ENCODE results near the gene DYNLT2. TPM values are rescaled to one million over a fixed set of nuclear protein-coding genes. Genes with fewer than 3 reads are reported as not detected.

The DYNLT2 gene
- total RNA-seq, 1 experiment from 2014 or later: 1.3 TPM

DNA sequence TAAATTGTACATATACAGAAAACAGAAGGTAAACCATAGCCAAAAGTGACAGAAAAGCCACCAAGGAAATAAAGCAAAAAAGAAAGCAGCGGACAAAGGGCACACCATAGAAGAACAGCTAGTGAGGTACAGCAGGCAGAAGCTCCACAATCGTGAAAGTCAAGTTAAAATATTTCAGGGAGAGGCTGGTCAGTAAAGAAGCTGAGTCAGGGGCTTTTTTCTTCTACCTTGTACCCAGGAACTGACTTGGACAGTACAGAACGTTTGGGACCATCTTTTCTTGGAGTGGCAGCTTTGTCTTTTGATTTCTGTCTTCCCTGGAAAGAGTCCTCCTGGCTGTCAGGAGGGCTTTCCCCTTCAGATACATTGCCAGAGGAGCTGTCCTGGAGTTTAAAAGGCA, 41.4 kb downstream of the DYNLT2 start:
- Mint-ChIP-seq H3K27ac (ENCODE audit: low read depth, unreplicated experiment) (peak overlapping the region; percentile 16), H3K27me3 (ENCODE audit: insufficient read depth, unreplicated experiment) (no peaks in the 10 kb centered on the region), H3K9me3 (ENCODE audit: unreplicated experiment) (no peaks in the 10 kb centered on the region), H3K4me1 (ENCODE audit: insufficient read depth, unreplicated experiment) (peaks cover 7% of the 10 kb centered on the region), H3K36me3 (ENCODE audit: insufficient read depth, unreplicated experiment) (peaks cover 39% of the 10 kb centered on the region), H3K4me3 (ENCODE audit: unreplicated experiment) (no peak overlapping the region)
- intact Hi-C loops (cut with micrococcal nuclease): no loop called here
- TF ChIP-seq, protein P1, sequence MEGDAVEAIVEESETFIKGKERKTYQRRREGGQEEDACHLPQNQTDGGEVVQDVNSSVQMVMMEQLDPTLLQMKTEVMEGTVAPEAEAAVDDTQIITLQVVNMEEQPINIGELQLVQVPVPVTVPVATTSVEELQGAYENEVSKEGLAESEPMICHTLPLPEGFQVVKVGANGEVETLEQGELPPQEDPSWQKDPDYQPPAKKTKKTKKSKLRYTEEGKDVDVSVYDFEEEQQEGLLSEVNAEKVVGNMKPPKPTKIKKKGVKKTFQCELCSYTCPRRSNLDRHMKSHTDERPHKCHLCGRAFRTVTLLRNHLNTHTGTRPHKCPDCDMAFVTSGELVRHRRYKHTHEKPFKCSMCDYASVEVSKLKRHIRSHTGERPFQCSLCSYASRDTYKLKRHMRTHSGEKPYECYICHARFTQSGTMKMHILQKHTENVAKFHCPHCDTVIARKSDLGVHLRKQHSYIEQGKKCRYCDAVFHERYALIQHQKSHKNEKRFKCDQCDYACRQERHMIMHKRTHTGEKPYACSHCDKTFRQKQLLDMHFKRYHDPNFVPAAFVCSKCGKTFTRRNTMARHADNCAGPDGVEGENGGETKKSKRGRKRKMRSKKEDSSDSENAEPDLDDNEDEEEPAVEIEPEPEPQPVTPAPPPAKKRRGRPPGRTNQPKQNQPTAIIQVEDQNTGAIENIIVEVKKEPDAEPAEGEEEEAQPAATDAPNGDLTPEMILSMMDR (IDR thresholded peaks at IDR 0.05; ENCODE audit: unreplicated experiment): no peak
- CTCF ChIA-PET: interaction anchor here (0.6 to 2.3 kb wide), 5 partner anchors 8 to 818 kb away, joined by 3 to 7 read pairs (median 3); partner anchors contain the start of genes C6orf120 and WDR27
- DNase-seq (ENCODE audit: unreplicated experiment): no peak
- POLR2A ChIA-PET: interaction anchor here (0.6 to 5.7 kb wide), 5 partner anchors 8 to 446 kb away, joined by 3 to 30 read pairs (median 20); partner anchors contain the start of genes C6orf120 and WDR27
- BruUV-seq (replicated peaks): no TSS peak

DNA sequence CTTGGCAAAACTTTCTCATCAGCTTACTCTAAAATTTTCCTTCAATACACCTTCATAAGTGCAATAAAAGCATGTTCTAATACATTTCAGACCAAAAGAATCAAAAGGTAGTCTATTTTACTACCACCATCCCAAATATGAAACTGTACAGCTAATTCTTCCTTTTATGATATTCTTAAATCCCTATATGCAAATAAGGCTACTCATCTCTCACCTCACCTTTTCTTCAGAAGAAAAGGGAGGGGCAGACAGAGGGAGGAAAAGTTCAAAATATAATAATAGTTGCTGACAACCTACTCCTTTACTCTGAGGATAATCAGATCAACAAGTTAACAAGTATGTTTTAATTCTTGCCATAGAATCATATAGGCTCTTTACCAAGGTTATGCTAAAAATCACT, 42.1 kb downstream of the DYNLT2 start:
- CTCF ChIA-PET: interaction anchor here (0.6 to 2.3 kb wide), 4 partner anchors 8 to 853 kb away, joined by 3 to 7 read pairs (median 5); partner anchors contain the start of genes C6orf120 and WDR27

DNA sequence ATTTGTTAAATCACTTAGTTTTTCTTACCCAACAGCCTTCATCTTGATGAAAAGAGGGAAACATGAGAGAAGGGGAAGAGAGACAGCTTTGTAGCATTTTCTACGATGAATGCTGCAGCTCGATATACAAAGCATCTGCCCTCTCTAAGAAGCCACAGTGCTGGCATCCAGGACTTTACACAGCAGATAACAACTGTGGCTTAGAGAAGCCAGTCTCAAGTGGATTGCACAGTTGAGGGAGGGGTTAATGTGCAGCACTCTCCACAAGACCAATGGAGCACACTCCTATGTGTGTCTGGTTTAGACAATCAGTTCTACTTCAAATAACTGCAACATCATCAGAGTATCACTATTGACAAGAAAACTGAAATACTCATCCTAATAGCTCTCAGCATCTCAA, 43.6 kb downstream of the DYNLT2 start:
- Mint-ChIP-seq H3K36me3 (ENCODE audit: insufficient read depth, unreplicated experiment) (peaks cover 27% of the 10 kb centered on the region), H3K27me3 (ENCODE audit: insufficient read depth, unreplicated experiment) (no peaks in the 10 kb centered on the region), H3K4me3 (ENCODE audit: unreplicated experiment) (no peak overlapping the region), H3K9me3 (ENCODE audit: unreplicated experiment) (no peaks in the 10 kb centered on the region), H3K4me1 (ENCODE audit: insufficient read depth, unreplicated experiment) (peaks cover 15% of the 10 kb centered on the region), H3K27ac (ENCODE audit: low read depth, unreplicated experiment) (no peak overlapping the region)
- POLR2A ChIA-PET: interaction anchor here (4.0 to 5.7 kb wide), 2 partner anchors 11 to 15 kb away, joined by 25 to 30 read pairs; no protein-coding TSS in a partner anchor
- intact Hi-C loops (cut with micrococcal nuclease): no loop called here
- BruUV-seq (replicated peaks): no TSS peak
- DNase-seq (ENCODE audit: unreplicated experiment): no peak
- CTCF ChIA-PET: interaction anchor here (2.3 kb wide), 1 partner anchor 11 kb away, joined by 6 read pairs; no protein-coding TSS in a partner anchor
- TF ChIP-seq, protein P1 (IDR thresholded peaks at IDR 0.05; ENCODE audit: unreplicated experiment): no peak

More for the DNA sequence above, 42.1 kb downstream of the DYNLT2 start:
- H3K9me3 Mint-ChIP-seq (ENCODE audit: unreplicated experiment): no peaks in the 10 kb centered on the region
- no TSS peak for BruUV-seq (replicated peaks)
- H3K4me1 Mint-ChIP-seq (ENCODE audit: insufficient read depth, unreplicated experiment): peaks cover 10% of the 10 kb centered on the region
- TF ChIP-seq, protein P1 (IDR thresholded peaks at IDR 0.05; ENCODE audit: unreplicated experiment): no peak
- DNase-seq (ENCODE audit: unreplicated experiment): no peak
- H3K27me3 Mint-ChIP-seq (ENCODE audit: insufficient read depth, unreplicated experiment): no peaks in the 10 kb centered on the region
- no peak overlapping the region for H3K4me3 Mint-ChIP-seq (ENCODE audit: unreplicated experiment)
- POLR2A ChIA-PET: interaction anchor here (0.9 to 5.7 kb wide), 5 partner anchors 8 to 43 kb away, joined by 3 to 30 read pairs (median 20); partner anchors contain the start of genes C6orf120, DYNLT2, ERMARD and WDR27
- peaks cover 32% of the 10 kb centered on the region for H3K36me3 Mint-ChIP-seq (ENCODE audit: insufficient read depth, unreplicated experiment)
- intact Hi-C loops (cut with micrococcal nuclease): no loop called here
- H3K27ac Mint-ChIP-seq (ENCODE audit: low read depth, unreplicated experiment): peak overlapping the region; percentile 16

DNA sequence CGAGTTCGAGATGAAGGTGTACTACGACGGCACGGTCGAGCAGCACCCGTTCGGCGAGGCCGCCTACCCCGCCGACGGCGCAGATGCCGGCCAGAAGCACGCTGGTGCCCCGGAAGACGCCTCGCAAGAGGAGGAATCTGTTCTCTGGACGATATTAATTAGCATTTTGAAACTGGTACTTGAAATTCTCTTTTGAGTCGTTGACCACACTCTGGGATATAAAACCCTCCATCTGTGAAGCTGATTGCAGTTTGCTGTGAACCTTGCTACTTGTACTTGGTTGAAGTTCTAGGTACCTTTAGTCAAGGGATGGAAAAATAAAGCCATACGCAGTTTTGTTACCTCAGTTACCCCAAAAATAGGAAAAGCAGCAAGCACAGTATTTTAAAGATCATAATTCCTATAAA, 48.5 kb downstream of the DYNLT2 start:
- Mint-ChIP-seq H3K36me3 (ENCODE audit: insufficient read depth, unreplicated experiment) (peaks cover 11% of the 10 kb centered on the region), H3K27me3 (ENCODE audit: insufficient read depth, unreplicated experiment) (no peaks in the 10 kb centered on the region), H3K9me3 (ENCODE audit: unreplicated experiment) (no peaks in the 10 kb centered on the region), H3K27ac (ENCODE audit: low read depth, unreplicated experiment) (peak overlapping the region; percentile 39), H3K4me1 (ENCODE audit: insufficient read depth, unreplicated experiment) (peaks cover 38% of the 10 kb centered on the region), H3K4me3 (ENCODE audit: unreplicated experiment) (peak overlapping the region; percentile 86)
- no peak for DNase-seq (ENCODE audit: unreplicated experiment)
- POLR2A ChIA-PET: interaction anchor here (1.2 to 9.6 kb wide), 12 partner anchors 8 to 1861 kb away, joined by 3 to 145 read pairs (median 9); partner anchors contain the start of genes DYNLT2, ERMARD, PHF10 and TBP
- TF ChIP-seq, protein P1 (IDR thresholded peaks at IDR 0.05; ENCODE audit: unreplicated experiment): no peak
- intact Hi-C loops (cut with micrococcal nuclease): loop anchor here (1.0 to 2.0 kb wide), 3 partner anchors 14 to 746 kb away; no protein-coding TSS in a partner anchor
- no TSS peak for BruUV-seq (replicated peaks)
- CTCF ChIA-PET: interaction anchor here (0.7 to 1.4 kb wide), 3 partner anchors 15 to 763 kb away, joined by 3 to 7 read pairs (median 3); no protein-coding TSS in a partner anchor
